ENCODE data around the gene ATAD5. TPM values are rescaled to one million over a fixed set of nuclear protein-coding genes. Genes with fewer than 3 reads are reported as not detected.

Gene ATAD5
- total RNA-seq = 4.7 and 5.1 TPM in 2 replicates

GRCh38 chr17:30831663-30832437, at the start of gene ATAD5:
TSS of gene ATAD5 (plus strand) at chr17:30831966. CDS start at chr17:30832348, 382 bp downstream.

GRCh38 chr17:30824356-30825145, 7.2 kb upstream of the ATAD5 start, which contains the start of gene CRLF3:
TSS of gene CRLF3 (minus strand) at chr17:30824692. CDS start at chr17:30824651, 41 bp downstream.

GRCh38 chr17:30906101-30906911, 74.5 kb downstream of the ATAD5 start, which contains the start of gene TEFM:
TSS of gene TEFM (minus strand) at chr17:30906238. CDS start at chr17:30906198, 40 bp downstream.

GRCh38 chr17:30921544-30922196, 89.9 kb downstream of the ATAD5 start, which contains the start of gene ADAP2:
TSS of gene ADAP2 (plus strand) at chr17:30921945. CDS start at chr17:30922015, 70 bp downstream.

Other genes with a start within 250 kb of the ATAD5 start
- gene CRLF3, start 7.3 kb upstream of the ATAD5 start, total RNA-seq = 14.0 and 14.4 TPM in 2 replicates
- gene TEFM, start 74.3 kb downstream of the ATAD5 start, total RNA-seq = 4.5 and 7.3 TPM in 2 replicates
- gene ADAP2, start 90.0 kb downstream of the ATAD5 start, total RNA-seq = 6.6 and 6.8 TPM in 2 replicates
- 13.7 and 15.7 TPM in 2 replicates for gene RNF135, start 139.1 kb downstream of the ATAD5 start, total RNA-seq